NOMO-1 treated with dmso at 0.1 percent for 144 hours (cell line): Measurements from ENCODE around the gene PRPF38B.
"Not testable (repeated sequence)": the region's sequence is repeated elsewhere in the genome, so short reads cannot be mapped to it uniquely, and the experiment has no call there.

Experiments
- DNase-seq: peaks from one replicate; lab custom pipeline; 2025; ENCODE audit not compliant: unreplicated experiment; lab: John Stamatoyannopoulos, UW

PRPF38B gene

DNA sequence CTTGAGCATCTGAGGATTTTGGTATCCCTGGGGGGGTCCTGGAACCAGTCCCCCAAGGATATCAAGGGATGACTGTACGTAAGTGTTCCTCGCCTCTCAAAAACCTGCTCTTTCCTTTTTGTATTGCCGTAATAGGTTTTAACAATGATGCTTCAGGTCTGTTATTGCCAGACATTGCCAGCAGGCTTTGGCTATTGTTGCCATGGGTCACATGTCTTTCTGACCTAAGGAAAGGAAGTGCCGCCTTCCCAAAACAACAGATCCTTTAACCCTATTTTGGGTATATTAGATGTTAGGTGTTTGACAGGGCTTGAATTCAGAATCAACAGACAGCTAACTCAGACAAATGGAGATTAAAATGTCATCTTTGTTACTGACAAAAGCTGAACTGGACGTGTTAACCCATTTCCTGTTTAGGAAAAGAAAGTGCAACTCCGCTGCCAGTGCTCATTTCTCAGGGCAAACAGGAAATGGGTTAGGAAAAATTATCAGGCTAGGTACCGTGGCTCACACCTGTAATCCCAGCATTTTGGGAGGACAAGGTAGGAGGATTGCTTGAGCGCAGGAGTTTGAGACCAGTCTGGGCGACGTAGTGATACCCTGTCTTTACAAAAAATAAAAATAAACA lies 12.4 kb upstream of the PRPF38B start:
- DNase-seq = no peak

DNA sequence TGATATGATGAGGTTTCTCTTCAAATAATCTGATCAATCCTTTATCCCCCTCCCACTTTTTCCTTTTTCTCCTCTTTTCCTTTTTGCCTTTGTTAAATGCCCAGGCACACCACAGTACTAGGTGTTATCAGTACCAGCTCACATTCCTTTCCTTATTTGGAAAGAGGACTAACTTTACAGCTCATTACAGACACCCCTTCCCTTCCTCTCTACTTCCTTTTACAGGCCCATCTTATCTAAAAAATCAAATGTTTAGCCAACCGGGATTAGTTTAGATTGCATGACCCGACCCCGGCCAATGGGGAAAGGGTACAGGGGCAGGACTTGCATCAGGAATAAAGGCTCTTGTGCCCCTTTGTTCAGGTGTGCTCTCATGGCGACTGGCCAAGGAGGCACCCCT lies 10.4 kb upstream of the PRPF38B start:
- DNase-seq = not testable (repeated sequence)

DNA sequence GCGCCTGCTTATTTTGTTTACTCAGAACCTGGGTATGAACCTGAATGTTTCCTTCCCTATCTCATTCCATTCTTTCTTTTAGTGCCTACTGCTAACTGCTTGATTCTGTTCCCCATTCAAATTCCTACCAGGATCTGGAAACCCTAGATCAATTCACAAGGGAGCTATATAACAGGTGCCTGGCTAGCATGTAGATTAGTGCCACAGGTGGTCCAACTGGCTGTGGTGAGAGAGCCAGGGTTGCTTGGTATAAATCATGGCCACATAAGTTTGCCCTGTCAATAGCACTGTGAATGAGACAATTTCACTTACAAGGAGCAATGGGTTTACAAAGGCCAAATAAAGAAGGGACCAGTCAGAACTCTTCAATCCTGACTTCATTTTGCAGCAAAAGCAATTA lies 6.6 kb upstream of the PRPF38B start:
- no peak for DNase-seq

DNA sequence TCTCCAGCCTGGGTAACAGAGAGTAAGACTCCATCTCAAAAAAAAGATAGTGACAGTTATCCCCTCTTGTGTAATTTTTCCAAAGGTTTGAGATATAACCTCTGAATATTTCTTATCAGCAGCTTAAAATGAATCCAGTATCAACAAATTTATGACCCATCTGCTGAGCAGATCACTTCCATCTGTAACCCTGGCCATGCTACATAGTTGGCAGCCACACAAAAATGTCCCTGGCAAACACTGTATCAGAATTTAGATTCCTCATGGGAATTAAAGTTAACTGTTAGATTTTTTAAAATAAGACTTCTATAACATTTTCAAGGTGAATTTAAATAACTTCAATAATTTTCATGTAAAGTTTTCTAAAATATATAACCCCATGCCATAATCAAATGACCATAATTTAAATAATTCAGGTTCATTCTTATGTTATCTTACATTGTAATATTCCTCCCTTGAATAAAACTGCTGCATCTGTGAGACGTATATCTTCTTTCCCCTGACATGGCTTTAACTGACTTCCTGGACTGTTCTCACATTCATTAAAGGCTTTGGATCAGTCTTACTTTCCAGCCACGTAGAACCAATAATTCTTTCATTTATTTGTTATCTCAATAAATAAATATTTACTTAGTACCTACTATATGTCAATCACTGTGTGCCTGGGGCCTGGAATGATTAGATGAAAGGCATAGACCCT lies 5.3 kb upstream of the PRPF38B start:
- no peak for DNase-seq

DNA sequence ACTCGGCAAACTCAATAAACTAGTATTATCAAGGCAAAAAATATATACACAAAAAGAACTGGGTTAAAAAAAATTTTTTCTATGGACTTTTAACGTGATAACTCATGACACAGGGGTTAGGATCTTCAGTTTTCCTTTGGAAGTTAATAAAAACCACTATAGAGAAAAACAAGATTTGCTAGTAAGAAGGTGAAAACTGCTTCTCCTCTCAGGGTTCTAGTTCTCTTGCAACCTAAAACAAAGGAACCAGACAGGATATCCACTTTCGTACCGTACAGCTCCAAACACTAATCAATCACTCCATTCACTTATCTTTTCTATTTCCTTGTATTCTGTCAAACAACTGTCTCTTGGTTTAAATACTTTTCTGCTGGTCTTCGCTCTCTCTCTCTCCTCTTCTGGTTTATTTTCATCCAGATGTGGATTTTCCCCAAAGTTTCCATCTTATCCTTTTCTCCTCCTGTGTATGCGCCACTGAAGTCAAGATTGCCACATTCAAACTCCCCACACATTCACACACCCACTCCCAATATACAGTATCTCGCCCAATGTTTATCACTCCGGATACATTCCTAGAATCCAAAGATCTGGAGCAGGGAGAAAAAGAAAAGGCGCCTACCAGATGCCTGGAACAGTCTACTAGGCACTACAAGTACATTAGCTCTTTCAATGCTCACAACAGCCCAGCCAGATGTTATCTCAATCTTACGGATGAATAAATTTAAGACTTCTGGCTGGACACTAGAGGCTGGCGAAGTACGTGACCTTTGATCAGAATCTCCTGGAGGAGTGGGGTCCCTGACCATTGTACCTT lies 775 bp upstream of the PRPF38B start:
- no peak for DNase-seq

DNA sequence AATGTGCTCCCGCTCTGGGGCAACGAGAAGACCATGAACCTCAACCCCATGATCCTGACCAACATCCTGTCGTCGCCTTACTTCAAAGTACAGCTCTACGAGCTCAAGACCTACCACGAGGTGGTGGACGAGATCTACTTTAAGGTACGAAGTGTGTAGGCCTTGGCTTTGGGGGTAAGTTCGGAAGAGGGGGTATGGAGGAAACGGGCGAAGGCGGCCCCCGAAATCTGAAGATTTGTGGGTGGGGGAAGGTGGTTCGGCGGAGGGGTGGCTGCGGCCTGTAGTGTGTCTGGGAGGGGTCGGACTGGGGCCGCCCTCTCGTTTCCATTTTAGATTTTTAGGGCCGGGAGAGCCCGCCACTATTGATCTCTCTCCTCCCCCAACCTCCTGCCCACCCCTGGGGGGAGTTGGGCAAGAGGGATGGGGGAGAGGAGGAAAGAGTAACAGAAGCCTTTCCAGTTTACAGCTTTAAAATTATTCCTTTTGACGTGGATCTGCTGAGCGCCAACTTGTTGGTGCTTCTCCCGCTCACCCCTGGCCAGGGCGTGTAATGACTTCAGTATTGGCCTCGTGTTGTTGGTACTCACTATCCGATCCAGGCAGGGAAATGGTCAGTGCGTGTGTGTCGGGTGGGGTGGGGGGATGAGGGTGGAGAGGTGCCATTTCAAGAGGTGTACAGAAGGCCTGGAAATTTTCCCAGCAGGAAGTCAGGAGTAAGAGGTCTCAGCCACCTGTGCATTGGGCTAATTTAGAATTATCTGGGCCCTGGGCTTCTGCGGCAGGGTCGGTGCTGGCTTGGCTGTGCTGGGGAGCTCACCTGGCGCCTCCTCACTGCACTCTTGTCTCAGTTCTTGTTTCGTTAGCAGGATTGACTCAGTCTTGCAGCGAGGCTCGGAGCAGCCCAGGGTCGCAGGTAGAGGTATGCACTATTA lies 880 bp downstream of the PRPF38B start:
- DNase-seq = peak; percentile 67

DNA sequence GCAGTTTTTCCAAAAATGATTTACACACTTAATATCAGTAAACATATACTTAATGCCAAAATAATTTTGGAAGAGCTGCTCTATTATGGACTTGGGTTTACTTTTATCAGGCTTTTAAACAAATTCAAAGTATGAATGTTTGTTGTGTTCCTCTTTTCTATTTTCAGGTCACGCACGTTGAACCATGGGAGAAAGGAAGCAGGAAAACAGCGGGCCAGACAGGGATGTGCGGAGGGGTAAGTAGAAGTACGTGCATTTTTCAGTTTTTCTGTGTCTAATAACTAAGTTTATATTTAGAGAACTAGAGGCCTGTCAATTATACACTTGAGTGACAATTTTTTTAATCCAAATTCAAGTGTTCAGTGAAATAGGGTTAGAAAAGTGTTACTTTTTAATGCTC lies 3.4 kb downstream of the PRPF38B start:
- DNase-seq = no peak

DNA sequence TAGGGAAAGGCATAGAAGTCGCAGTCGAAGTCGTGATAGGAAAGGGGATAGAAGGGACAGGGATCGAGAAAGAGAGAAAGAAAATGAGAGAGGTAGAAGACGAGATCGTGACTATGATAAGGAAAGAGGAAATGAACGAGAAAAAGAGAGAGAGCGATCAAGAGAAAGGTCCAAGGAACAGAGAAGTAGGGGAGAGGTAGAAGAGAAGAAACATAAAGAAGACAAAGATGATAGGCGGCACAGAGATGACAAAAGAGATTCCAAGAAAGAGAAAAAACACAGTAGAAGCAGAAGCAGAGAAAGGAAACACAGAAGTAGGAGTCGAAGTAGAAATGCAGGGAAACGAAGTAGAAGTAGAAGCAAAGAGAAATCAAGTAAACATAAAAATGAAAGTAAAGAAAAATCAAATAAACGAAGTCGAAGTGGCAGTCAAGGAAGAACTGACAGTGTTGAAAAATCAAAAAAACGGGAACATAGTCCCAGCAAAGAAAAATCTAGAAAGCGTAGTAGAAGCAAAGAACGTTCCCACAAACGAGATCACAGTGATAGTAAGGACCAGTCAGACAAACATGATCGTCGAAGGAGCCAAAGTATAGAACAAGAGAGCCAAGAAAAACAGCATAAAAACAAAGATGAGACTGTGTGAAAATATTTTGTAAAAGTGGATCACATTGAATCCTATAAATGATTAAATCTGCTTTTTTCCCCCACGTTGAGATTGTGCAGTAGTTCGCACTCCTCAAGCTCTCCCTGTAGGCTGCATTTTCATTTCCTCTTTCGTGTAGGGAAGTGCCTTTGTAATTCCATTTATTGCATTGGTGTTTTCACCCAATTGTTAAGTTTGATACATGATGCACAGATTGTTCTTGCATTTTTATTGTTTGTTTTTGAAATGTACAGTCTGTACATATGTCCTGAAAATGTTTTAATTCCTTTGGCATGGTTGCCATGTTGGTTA lies 7.5 kb downstream of the PRPF38B start:
- peak; percentile 48 for DNase-seq

DNA sequence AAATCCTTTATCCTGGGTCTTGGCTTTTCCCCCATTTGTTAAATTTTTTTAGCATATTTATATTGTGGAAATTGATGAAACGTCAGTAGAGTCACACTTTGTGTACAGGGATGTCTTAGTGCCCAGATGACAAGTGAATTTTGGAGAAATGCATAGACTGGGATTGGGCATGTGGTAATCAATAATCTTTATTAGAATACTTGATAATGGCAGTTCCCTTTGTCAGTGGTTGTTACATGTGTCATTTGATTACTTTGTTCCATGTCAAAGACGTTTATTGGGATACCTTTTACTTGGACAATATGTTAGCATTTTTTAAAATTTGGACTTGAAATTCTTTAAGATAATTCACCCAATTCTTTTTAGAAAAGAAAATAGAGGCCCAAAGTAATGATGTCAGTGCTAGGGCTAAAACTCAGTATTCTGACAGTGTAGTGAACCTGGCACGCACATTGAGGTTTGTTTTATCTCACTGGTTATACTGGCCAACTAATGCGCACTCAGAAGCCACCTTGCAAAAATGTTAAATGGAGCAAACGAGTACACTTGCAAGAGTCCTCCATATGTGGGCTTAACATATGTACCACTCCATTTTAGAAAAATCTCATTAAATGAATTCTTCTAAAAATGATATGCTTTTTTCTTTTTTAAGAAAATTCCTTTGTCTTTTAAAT lies 9.2 kb downstream of the PRPF38B start:
- no peak for DNase-seq

DNA sequence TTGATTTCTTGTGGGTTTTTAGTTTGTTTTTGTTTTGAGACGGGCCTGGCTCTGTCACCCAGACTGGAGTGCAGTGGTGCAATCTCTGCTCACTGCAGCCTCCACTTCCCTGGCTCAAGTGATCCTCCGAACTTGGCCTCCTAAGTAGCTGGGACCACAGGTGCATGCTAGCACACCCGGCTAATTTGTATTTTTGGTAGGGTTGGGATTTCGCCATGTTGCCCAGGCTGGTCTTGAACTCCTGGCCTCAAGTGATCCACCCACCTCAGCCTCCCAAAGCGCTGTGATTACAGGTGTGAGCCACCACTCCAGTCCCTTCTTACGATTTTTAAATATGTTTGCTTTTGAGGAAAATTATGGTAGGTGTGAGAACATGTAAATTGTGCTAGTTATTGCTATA lies 10.0 kb downstream of the PRPF38B start:
- not testable (repeated sequence) for DNase-seq

DNA sequence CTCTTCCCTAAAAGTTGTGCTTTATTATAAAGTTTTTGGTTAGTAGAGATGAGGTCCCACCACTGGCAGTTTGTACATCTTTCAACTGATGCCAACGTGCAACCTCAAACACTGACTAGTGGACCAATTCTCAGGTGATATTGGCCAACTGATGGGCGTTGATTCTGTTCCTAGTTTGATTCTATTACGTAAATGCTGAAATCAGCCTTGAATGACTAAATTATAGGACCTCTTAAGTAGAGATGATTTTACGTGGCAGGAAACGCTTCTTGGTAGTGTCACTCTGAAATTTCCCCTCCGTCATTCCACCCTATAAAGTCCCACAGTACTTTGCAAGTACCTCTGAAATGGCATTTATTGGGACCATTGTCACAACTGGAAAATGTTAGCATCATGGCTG lies 11.8 kb downstream of the PRPF38B start:
- DNase-seq = no peak

DNA sequence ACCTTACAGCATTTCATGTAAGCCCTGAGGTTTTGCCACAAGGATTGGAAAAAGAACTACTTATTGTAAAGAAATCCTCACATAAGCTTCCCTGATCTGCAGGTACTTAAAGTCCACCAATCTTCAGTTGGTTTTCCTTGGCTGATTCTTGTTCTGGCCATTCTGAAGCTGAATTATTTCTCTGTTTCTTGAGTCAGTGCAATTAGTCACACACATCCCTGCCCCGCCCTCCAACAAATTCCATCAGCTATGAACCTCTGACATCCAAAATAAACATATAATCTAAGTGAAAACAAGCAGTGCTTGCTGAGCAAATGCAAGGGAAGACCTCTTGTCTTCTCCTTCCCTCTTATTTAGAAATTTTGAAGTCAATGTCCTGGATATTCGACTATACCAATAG lies 12.4 kb downstream of the PRPF38B start:
- no peak for DNase-seq

DNA sequence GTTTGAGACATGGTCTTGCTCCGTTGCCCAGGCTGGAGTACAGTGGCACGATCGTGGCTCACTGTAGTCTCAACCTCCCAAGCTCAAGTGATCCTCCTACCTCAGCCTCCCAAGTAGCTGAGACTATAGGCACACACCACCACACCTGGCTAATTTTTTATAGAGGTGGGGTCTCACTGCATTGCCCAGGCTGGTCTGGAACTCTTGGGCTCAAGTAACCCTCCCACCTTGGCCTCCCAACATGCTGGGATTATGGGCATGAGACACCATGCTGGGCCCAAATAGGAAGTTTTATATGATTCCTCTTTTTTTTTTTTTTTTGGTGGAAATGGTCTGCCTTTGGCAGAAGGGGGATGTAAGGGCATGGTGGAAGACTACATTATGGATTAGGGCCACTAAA lies 14.5 kb downstream of the PRPF38B start:
- DNase-seq = no peak

DNA sequence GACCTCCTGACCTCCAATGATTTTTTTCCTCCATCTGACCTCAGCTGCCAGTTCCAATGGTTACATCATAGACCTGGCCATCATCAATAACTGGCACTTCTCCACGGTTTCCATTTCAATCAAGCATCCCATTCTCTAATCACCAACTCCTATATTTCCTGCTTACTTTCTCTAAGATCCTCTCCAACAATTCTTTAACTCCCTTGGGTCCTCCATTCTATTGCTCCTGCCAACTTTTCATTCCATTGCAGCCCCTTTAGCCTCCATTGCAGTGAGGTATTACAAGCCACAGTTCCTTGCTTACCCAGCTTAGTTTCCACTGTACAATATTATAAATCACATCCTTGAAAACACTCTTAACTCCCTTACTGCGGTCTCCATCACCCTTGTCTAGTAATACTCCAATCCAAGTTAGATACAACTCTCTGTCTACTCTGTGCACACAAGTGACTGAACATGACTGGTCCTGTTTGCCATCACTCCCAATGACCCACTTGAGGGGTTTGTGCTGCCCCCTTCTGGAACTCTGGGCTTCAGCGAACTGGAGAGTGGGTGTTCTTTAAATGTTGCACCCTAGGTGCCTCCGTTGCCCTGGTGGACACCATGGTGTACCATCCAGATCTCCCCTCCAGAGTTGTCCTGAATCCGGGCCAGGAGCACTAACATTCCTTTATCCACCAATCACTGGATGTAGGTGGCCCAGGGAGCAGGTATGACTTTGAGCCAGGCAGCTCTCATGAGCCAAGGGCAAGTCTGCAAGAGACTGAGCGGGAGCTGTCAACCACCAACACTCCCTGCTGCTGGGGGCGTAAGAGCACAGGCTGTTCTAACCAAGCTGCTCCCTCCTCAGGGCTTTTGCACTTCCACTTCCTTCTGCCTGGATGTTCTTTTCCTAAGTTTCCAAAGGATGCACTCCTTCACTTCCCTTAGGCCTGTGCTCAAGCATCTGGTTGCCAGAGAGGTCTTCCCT lies 16.9 kb downstream of the PRPF38B start:
- DNase-seq = no peak

DNA sequence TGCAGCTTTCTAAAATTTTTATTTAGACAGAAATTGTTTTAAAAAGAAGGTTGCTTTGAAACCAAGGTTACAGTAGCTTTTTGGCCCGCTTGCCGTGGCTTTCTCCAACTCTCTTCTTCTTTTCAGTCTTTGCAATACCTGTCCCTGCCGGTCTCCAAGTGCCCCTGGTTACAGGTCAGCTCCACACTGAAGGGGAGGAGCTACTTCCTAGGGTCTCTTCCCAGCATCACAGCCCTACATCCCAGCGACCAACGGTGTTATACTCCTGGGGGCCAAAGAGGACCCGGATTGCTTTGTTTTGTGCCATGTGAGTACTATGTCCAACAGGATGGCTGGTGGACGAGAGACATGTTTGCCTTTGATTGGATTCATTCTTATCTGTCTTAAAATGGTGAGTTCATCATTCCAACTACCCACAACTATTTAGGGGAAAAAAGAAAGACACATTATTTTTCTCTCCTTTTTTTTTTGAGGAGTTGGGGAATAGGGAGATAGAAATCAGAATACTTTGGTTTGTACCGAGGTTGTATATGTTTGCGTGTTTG lies 20.6 kb downstream of the PRPF38B start, which contains the start of gene FNDC7:
TSS of gene FNDC7 (plus strand) at position 303 of the 545 bp plus-strand sequence. CDS start at position 329, 26 bp downstream.
- no peak for DNase-seq

DNA sequence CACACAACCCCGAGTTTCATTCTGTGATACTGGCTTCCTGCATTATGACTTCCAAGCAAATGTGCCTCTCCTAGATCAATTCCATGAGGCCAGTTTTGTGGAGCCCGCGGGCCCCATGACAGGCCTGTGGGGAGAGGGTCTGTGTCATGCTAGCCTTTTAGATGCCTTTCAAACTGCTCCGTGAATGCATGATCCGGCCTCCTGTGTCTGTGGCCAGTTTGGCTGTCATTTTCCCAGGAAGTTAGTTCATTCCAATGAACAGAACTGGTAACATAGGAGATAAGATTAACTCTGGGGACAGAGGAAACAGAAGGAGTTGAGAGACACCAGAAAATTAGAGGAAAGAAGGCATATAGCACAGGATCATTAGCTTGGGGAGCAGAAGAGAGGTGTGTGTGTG lies 23.8 kb downstream of the PRPF38B start:
- no peak for DNase-seq

DNA sequence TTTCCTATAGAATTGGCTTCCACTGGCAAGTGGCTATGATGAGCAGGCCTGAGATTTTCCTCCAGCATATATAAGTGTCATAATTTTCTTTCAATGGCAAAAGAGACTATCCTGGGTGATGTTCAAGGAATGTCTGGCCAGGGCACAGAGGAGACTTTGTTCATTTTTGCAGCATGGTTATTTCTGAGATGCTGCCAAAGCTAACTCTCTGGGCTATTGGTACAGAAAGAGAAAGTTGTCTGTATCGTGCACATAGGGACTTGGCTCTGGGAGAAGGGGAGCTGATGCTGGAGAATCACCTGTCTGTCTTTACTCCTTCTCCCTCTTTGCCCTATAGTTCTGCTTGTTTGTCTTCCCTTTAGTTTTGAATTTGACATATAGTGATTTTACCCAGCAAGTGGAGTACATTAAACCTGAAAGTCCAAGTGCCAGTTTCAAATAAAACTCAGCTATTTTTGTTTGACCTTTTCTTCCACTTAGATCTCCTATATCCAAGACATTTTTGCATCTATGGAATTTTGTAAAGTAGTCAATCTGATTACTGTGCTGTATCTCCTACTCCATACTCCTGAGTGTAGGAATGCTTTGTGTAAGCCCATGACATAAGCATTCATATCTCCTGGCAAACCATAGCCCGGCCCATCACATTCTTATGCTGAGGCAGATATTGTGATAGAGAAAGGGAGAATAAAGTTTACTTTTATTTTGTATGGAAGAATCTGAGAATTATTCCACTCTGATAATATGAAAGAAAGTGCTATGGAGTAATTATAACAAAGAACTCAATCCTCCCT lies 24.5 kb downstream of the PRPF38B start:
- DNase-seq = no peak
